ENCODE results near the gene TLR7. TPM values are rescaled to one million over a fixed set of nuclear protein-coding genes. Genes with fewer than 3 reads are reported as not detected.
A peak's percentile ranks its signal among the peaks of the same experiment; 100 is the strongest.

Gene TLR7
- total and polyA plus RNA-seq, 10 of the 15 experiments (the other 5 are each of a cell fraction or from before 2014, with no cell fraction given): 12.0 to 44.4 (median 22.6) TPM

DNA sequence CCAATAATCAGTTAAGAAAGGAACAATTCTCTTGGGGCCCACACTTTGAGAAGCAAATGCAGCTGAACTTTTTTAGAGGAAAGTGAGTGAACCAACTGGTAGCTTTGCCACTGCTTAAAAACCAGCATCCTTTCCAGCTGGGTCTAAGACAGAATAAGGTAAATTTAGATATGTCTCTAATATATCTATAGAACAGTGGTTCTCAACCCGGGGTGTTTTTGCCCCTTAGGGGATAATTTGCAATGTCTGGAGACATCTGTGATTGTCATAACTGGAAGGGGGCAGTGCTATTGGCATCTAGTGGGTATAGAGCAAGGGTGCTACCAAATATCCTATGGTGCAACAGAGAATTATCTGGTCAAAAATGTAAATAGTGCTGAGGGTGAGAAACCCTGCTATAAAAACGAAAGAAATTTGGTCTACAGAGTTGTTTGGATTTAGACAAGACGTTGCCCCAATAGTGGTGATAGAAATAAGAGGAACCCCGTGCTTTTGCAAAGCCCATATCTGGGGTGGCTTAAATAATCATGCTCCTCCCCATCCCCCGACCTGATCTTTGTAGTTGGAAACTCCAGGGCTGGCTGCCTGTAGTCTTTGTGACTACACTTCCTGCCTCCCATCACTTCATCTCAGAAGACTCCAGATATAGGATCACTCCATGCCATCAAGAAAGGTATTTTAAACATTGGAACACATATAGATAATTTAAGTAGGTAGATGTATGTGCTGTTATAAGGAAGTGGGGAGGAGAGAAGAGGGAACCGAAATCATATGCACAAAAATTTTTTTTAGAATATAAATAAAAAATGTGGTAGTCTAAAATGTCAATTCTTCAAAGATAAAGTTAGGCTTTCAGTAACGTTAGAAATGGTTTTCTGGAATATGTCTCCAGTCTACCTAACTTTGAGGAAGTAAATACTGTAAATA is at the start of gene TLR7 (continued):
- TF ChIP-seq, protein P1, sequence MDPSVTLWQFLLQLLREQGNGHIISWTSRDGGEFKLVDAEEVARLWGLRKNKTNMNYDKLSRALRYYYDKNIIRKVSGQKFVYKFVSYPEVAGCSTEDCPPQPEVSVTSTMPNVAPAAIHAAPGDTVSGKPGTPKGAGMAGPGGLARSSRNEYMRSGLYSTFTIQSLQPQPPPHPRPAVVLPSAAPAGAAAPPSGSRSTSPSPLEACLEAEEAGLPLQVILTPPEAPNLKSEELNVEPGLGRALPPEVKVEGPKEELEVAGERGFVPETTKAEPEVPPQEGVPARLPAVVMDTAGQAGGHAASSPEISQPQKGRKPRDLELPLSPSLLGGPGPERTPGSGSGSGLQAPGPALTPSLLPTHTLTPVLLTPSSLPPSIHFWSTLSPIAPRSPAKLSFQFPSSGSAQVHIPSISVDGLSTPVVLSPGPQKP (IDR thresholded peaks at IDR 0.05; ENCODE audit: low read depth, low read length): no peak
- TF ChIP-seq SIX5 (IDR thresholded peaks at IDR 0.05; ENCODE audit: low read depth, low read length, severe bottlenecking): no peak
- TF ChIP-seq, protein P2, sequence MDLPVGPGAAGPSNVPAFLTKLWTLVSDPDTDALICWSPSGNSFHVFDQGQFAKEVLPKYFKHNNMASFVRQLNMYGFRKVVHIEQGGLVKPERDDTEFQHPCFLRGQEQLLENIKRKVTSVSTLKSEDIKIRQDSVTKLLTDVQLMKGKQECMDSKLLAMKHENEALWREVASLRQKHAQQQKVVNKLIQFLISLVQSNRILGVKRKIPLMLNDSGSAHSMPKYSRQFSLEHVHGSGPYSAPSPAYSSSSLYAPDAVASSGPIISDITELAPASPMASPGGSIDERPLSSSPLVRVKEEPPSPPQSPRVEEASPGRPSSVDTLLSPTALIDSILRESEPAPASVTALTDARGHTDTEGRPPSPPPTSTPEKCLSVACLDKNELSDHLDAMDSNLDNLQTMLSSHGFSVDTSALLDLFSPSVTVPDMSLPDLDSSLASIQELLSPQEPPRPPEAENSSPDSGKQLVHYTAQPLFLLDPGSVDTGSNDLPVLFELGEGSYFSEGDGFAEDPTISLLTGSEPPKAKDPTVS (IDR thresholded peaks at IDR 0.05; ENCODE audit: low read depth, low read length): no peak
- no peak for TF ChIP-seq RELA (IDR thresholded peaks at IDR 0.05; ENCODE audit: borderline replicate concordance, partially characterized antibody)
- TF ChIP-seq RB1 (IDR thresholded peaks at IDR 0.05; ENCODE audit: borderline replicate concordance): no peak
- TF ChIP-seq MYC (IDR thresholded peaks at IDR 0.05; ENCODE audit: insufficient read depth, insufficient read length, insufficient replicate concordance, low read length, severe bottlenecking): no peak
- TF ChIP-seq, protein P3, sequence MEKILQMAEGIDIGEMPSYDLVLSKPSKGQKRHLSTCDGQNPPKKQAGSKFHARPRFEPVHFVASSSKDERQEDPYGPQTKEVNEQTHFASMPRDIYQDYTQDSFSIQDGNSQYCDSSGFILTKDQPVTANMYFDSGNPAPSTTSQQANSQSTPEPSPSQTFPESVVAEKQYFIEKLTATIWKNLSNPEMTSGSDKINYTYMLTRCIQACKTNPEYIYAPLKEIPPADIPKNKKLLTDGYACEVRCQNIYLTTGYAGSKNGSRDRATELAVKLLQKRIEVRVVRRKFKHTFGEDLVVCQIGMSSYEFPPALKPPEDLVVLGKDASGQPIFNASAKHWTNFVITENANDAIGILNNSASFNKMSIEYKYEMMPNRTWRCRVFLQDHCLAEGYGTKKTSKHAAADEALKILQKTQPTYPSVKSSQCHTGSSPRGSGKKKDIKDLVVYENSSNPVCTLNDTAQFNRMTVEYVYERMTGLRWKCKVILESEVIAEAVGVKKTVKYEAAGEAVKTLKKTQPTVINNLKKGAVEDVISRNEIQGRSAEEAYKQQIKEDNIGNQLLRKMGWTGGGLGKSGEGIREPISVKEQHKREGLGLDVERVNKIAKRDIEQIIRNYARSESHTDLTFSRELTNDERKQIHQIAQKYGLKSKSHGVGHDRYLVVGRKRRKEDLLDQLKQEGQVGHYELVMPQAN (conservative IDR thresholded peaks at IDR 0.05): no peak
- 0 out of 2 replicates have a peak, but pooled peaks have one; percentile 11 for TF ChIP-seq NBN (IDR thresholded peaks at IDR 0.05)
- TF ChIP-seq SPI1 (IDR thresholded peaks at IDR 0.05; ENCODE audit: borderline replicate concordance, insufficient read depth, low read depth, low read length): peak; percentile 76
- peak in 1 of 2 experiments; percentile 27; a peak in 1 of 4 replicates for TF ChIP-seq SRF (IDR thresholded peaks at IDR 0.05; ENCODE audit: low read depth in 2 of 2, low read length in 2 of 2)
- peak; percentile 55; the same call in 1 of the 2 replicates for TF ChIP-seq DPF2 (IDR thresholded peaks at IDR 0.05)
- TF ChIP-seq POLR2AphosphoS5 (IDR thresholded peaks at IDR 0.05; ENCODE audit: low read length): peak; percentile 61; the same call in 1 of the 2 replicates
- TF ChIP-seq, protein P4, sequence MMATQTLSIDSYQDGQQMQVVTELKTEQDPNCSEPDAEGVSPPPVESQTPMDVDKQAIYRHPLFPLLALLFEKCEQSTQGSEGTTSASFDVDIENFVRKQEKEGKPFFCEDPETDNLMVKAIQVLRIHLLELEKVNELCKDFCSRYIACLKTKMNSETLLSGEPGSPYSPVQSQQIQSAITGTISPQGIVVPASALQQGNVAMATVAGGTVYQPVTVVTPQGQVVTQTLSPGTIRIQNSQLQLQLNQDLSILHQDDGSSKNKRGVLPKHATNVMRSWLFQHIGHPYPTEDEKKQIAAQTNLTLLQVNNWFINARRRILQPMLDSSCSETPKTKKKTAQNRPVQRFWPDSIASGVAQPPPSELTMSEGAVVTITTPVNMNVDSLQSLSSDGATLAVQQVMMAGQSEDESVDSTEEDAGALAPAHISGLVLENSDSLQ (IDR thresholded peaks at IDR 0.05): no peak
- TF ChIP-seq, protein P5, sequence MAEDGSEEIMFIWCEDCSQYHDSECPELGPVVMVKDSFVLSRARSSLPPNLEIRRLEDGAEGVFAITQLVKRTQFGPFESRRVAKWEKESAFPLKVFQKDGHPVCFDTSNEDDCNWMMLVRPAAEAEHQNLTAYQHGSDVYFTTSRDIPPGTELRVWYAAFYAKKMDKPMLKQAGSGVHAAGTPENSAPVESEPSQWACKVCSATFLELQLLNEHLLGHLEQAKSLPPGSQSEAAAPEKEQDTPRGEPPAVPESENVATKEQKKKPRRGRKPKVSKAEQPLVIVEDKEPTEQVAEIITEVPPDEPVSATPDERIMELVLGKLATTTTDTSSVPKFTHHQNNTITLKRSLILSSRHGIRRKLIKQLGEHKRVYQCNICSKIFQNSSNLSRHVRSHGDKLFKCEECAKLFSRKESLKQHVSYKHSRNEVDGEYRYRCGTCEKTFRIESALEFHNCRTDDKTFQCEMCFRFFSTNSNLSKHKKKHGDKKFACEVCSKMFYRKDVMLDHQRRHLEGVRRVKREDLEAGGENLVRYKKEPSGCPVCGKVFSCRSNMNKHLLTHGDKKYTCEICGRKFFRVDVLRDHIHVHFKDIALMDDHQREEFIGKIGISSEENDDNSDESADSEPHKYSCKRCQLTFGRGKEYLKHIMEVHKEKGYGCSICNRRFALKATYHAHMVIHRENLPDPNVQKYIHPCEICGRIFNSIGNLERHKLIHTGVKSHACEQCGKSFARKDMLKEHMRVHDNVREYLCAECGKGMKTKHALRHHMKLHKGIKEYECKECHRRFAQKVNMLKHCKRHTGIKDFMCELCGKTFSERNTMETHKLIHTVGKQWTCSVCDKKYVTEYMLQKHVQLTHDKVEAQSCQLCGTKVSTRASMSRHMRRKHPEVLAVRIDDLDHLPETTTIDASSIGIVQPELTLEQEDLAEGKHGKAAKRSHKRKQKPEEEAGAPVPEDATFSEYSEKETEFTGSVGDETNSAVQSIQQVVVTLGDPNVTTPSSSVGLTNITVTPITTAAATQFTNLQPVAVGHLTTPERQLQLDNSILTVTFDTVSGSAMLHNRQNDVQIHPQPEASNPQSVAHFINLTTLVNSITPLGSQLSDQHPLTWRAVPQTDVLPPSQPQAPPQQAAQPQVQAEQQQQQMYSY (CRISPR knock-in tag; IDR thresholded peaks at IDR 0.05): no peak
- no peak for TF ChIP-seq RAD21 (IDR thresholded peaks at IDR 0.05; ENCODE audit: insufficient read depth, low read depth, low read length)

Measured in GM12878 (cell line).